PC-9 (cell line): ENCODE results near the gene NELFB. TPM values are rescaled to one million over a fixed set of nuclear protein-coding genes. Genes with fewer than 3 reads are reported as not detected.

Experiments
- BruUV-seq: library from RNA; stranded (reverse); fragments of 400-500 nt; replicated peaks from 2 replicates; lab custom pipeline; 2021; lab: Mats Ljungman, UMichigan
- CTCF ChIA-PET: fragments of 300-600 bp; sonication (Branson Sonifier 250); formaldehyde crosslinking; loops from one replicate; lab custom pipeline; 2022; ENCODE audit warnings: antibody characterized with exemption; lab: Charles Lee
- POLR2A ChIA-PET: fragments of 300-600 bp; sonication (Branson Sonifier 250); formaldehyde crosslinking; loops from one replicate; lab custom pipeline; 2022; ENCODE audit warnings: antibody characterized with exemption; ENCODE audit not compliant: unreplicated experiment; lab: Charles Lee
- DNase-seq, 2 experiments: peaks; one replicate each; pipeline versions ENCODE4 v3.0.0 to v3.0.0-alpha.2; 2015 to 2022; ENCODE audit warnings: mixed read lengths in 1 of 2
- H2AFZ ChIP-seq: fragments of 200-600 bp; sonication (generic); 2 replicates; pipeline ENCODE4 v1.8.1; 2017; ENCODE audit warnings: antibody characterized with exemption
- H3F3A ChIP-seq: fragments of 200-600 bp; sonication (generic); 2 replicates; pipeline ENCODE4 v1.8.1; 2017; ENCODE audit warnings: antibody characterized with exemption, mild to moderate bottlenecking, low read depth; ENCODE audit not compliant: insufficient read depth
- H3K27ac ChIP-seq: fragments of 200-600 bp; sonication (generic); 2 replicates; pipeline ENCODE4 v1.6.1; 2016; ENCODE audit warnings: mixed run types
- H3K27me3 ChIP-seq: fragments of 200-600 bp; sonication (generic); 2 replicates; pipeline ENCODE4 v1.6.1; 2016; ENCODE audit warnings: low read depth, mixed run types; ENCODE audit not compliant: insufficient read depth
- H3K36me3 ChIP-seq: fragments of 200-600 bp; sonication (generic); 2 replicates; pipeline ENCODE4 v1.6.1; 2016; ENCODE audit warnings: low read depth, mixed run types
- H3K4me1 ChIP-seq: fragments of 200-600 bp; sonication (generic); replicated peaks from 2 replicates; pipeline ENCODE4 v1.6.1; 2016; ENCODE audit warnings: mixed run types; ENCODE audit not compliant: insufficient read depth
- H3K4me2 ChIP-seq: fragments of 200-600 bp; sonication (generic); 2 replicates; pipeline ENCODE4 v1.6.1; 2017; ENCODE audit warnings: mixed run types
- H3K4me3 ChIP-seq: fragments of 200-600 bp; sonication (generic); 2 replicates; pipeline ENCODE4 v1.6.1; 2016; ENCODE audit warnings: mixed run types
- H3K79me2 ChIP-seq: fragments of 200-600 bp; sonication (generic); 2 replicates; pipeline ENCODE4 v1.6.1; 2017; ENCODE audit warnings: low read depth, mixed run types
- H3K9me2 ChIP-seq: fragments of 200-600 bp; sonication (generic); 2 replicates; pipeline ENCODE4 v1.8.1; 2017; ENCODE audit warnings: mild to moderate bottlenecking; ENCODE audit not compliant: insufficient read depth
- H3K9me3 ChIP-seq: fragments of 200-600 bp; sonication (generic); 2 replicates; pipeline ENCODE4 v1.8.1; 2016; ENCODE audit warnings: low read depth; ENCODE audit not compliant: insufficient read depth
- H4K20me1 ChIP-seq: fragments of 200-600 bp; sonication (generic); 2 replicates; pipeline ENCODE4 v1.8.1; 2017; ENCODE audit not compliant: insufficient read depth
- EZH2 ChIP-seq: fragments of 200-600 bp; sonication (generic); IDR thresholded peaks from 2 replicates; pipeline ENCODE4 v1.8.0; 2017; ENCODE audit warnings: antibody characterized with exemption, low read depth
- intact Hi-C: fragments of 100-400 bp; cut with micrococcal nuclease; formaldehyde crosslinking; loops from one replicate; pipeline ENCODE4 v1.10.0; 2022; ENCODE audit not compliant: unreplicated experiment
- total RNA-seq: library from RNA; stranded (reverse); gene quantifications from 2 replicates; pipeline ENCODE4 v1.2.3, GENCODE V29; 2021
- TF ChIP-seq, protein P1 (sequence below): fragments of 200-600 bp; sonication (generic); conservative IDR thresholded peaks from 2 replicates; pipeline ENCODE4 v1.6.1; 2017; ENCODE audit warnings: mixed run types, antibody characterized with exemption, mild to moderate bottlenecking, moderate library complexity

The NELFB gene
- total RNA-seq, 1 experiment from 2014 or later, result 94.2 TPM

DNA sequence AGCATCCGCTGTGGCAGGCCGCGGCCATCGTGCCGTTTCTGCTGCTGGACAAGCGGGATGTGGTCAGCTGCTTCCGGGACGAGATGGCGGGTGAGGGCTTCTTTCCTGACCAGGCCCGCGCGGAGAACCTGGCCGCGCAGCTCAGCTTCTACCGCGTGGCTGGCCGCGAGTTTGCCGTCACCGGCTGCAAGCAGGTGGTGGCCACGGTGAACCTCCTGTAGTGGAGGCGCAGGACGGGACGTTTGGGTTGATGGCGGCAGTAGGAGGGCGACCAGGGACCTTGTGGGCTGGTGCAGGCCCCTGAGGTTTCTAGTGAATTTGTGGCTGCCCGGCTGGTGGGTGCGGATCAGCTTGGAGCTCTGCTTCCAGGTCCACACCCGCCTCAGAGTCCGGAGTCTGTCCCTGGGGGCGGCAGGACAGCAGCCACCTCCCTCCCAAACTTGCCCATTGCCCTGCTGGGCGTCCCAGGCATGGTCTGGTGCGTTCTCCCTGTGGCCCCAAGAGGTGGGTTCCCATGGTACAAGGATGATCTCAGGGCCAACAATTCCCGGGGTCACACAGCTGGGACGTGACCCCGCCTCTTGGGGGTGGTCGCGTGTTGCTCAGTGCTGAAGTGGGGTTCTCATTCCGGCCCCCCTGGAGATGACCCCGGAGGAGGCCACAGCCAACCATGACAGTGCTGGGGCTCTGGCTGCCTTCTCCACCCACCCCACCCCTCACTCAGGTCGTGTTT, 24.8 kb downstream of the NELFB start:
- CTCF ChIA-PET, result no interaction called here

DNA sequence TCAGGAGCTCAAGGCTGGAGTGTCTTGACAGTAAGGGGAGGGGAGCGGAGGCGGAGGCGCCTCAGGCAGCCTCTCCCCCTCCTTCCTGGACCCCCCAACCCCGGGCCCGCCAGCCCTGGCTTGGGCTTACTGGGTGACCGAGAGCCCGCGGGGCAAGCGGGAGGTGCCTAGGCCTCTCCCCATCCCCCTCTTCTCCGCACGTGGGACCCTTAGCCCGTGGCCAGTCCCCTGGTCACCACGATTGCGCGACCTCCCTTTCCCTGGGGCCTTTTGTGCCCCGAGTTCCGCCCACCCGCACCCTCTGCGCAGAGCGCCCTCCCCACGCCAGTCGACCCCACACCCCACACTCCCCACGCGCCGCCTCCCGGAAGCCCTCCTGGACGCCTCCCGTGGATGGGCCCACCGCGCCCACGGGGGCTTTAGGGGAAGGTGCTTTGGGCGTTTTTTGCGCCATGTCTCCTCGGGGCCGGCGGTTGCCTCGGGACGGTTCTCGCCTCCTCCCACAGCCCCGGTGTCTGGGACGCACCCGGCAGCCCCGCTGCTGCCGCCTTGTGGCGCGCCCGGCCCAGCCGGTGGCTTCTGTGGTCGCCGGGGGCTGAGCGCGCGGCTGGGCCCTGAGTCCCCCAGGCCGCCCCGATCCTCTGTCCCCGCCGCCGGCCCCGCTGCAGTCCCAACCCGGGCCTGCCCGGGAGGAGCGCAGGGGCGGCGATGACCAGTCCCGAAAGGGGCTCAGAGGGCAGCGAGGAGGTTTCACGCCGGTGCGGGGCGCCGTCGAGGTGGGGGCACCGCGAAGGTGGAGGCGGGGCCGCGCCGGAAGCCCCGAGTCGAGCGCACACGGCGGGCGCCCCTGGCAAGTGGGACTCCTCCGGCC, 25.6 kb downstream of the NELFB start:
- Histone ChIP-seq H3K4me1 (peaks cover 16% of the 10 kb centered on the region), H2AFZ (no peak overlapping the region), H3K4me3 (no peak overlapping the region), H3K36me3 (peaks cover 7% of the 10 kb centered on the region; the same call in 1 of the 2 replicates), H3K27me3 (no peaks in the 10 kb centered on the region), H3F3A (peaks cover 16% of the 10 kb centered on the region), H3K9me2 (no peaks in the 10 kb centered on the region), H3K9me3 (no peaks in the 10 kb centered on the region), H3K4me2 (no peak overlapping the region), H3K27ac (no peak overlapping the region), H3K79me2 (peaks cover 26% of the 10 kb centered on the region; the same call in 1 of the 2 replicates), H4K20me1 (no peaks in the 10 kb centered on the region)
- TF ChIP-seq, protein P1, sequence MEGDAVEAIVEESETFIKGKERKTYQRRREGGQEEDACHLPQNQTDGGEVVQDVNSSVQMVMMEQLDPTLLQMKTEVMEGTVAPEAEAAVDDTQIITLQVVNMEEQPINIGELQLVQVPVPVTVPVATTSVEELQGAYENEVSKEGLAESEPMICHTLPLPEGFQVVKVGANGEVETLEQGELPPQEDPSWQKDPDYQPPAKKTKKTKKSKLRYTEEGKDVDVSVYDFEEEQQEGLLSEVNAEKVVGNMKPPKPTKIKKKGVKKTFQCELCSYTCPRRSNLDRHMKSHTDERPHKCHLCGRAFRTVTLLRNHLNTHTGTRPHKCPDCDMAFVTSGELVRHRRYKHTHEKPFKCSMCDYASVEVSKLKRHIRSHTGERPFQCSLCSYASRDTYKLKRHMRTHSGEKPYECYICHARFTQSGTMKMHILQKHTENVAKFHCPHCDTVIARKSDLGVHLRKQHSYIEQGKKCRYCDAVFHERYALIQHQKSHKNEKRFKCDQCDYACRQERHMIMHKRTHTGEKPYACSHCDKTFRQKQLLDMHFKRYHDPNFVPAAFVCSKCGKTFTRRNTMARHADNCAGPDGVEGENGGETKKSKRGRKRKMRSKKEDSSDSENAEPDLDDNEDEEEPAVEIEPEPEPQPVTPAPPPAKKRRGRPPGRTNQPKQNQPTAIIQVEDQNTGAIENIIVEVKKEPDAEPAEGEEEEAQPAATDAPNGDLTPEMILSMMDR, result no peak
- no peak for TF ChIP-seq EZH2
- BruUV-seq, result no TSS peak
- intact Hi-C loops, result no loop called here
- ChIA-PET CTCF (no interaction called here), POLR2A (no interaction called here)
- DNase-seq, result no peak

More for the DNA sequence above, 24.8 kb downstream of the NELFB start:
- DNase-seq, result no peak
- Histone ChIP-seq H4K20me1 (no peaks in the 10 kb centered on the region), H2AFZ (no peak overlapping the region), H3K4me2 (no peak overlapping the region), H3K36me3 (peaks cover 7% of the 10 kb centered on the region; the same call in 1 of the 2 replicates), H3K9me3 (no peaks in the 10 kb centered on the region), H3K4me1 (peaks cover 16% of the 10 kb centered on the region), H3K27ac (no peak overlapping the region), H3K27me3 (no peaks in the 10 kb centered on the region), H3K79me2 (peaks cover 26% of the 10 kb centered on the region; the same call in 1 of the 2 replicates), H3K4me3 (no peak overlapping the region), H3K9me2 (no peaks in the 10 kb centered on the region), H3F3A (peaks cover 22% of the 10 kb centered on the region)
- POLR2A ChIA-PET, result no interaction called here
- intact Hi-C loops, result no loop called here
- TF ChIP-seq EZH2, result no peak
- TF ChIP-seq, protein P1, result no peak
- no TSS peak for BruUV-seq

DNA sequence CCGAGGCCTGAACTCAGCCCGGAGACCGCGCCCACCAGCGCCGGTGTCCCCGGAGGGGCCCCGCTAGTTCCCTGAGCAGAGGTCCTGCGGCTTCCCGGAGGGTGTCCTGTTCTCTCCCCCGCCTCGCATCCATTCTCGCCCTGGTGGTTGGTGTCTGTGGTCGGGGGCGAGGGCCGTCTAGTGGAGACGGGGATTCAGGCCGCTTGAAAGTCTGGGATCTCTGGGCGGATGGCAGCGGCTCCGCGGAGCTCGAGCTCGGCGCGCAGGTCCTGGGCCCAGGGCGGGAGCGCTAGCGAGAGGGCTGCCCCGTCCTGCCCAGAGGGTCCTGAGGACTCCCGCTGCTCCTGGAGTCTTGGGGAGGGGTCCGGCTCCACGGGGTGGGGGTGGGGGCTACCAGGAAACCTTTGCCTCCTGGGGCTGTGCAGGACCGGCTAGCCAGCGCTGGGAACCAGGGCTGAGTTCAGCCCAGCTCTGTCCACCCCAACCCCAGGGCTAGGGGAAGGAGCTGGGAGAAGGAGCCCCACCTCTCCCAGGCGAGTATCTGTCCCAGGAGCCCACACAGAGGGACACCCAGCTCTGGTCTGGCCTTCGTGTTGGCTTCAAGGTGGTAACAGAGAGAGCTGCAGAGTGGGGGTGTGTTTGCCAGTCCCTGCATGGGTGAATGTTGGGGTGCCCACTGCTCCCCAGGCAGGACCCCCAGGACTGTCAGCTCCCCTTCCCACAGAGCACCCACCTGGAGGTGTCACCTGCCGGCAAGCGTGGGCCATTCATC, 26.4 kb downstream of the NELFB start:
- Histone ChIP-seq H3K27me3 (no peaks in the 10 kb centered on the region), H3K4me2 (no peak overlapping the region), H4K20me1 (no peaks in the 10 kb centered on the region), H3K79me2 (peaks cover 26% of the 10 kb centered on the region; the same call in 1 of the 2 replicates), H2AFZ (no peak overlapping the region), H3K4me1 (peaks cover 12% of the 10 kb centered on the region), H3K9me3 (no peaks in the 10 kb centered on the region), H3K36me3 (peaks cover 7% of the 10 kb centered on the region; the same call in 1 of the 2 replicates), H3K4me3 (no peak overlapping the region), H3F3A (peaks cover 17% of the 10 kb centered on the region), H3K27ac (no peak overlapping the region), H3K9me2 (no peaks in the 10 kb centered on the region)
- intact Hi-C loops, result no loop called here
- no TSS peak for BruUV-seq
- CTCF ChIA-PET, result interaction anchor here (0.5 to 0.7 kb wide), 2 partner anchors 496 to 994 kb away, joined by 3 read pairs; no protein-coding TSS in a partner anchor
- POLR2A ChIA-PET, result no interaction called here
- TF ChIP-seq, protein P1, result no peak
- no peak for TF ChIP-seq EZH2
- DNase-seq, result no peak
